ENCODE data around the gene C1QC.

GRCh38 chr1:22619798-22620197, 23.6 kb upstream of the C1QC start:
- TF ChIP-seq POLR2A (IDR thresholded peaks at IDR 0.05; ENCODE audit: low read depth, low read length), result no peak
- TF ChIP-seq POLR2AphosphoS5 (IDR thresholded peaks at IDR 0.05; ENCODE audit: low read depth, low read length), result no peak
- no peak for TF ChIP-seq TAF1 (IDR thresholded peaks at IDR 0.05; ENCODE audit: borderline replicate concordance, low read depth, low read length)
